ENCODE measurements around the gene SLC43A2. TPM values are rescaled to one million over a fixed set of nuclear protein-coding genes. Genes with fewer than 3 reads are reported as not detected.

SLC43A2 gene
- total RNA-seq, 2 donors from 2014 or later, result 21.1 to 21.9 TPM

- Histone ChIP-seq H3K27me3 (replicated peaks; ENCODE audit: insufficient read depth) (no peaks in the 10 kb centered on the region), H3K27ac (peak within 1 kb of the TSS; percentile 91 to 94), H3K36me3 (peaks cover 47% of the 10 kb centered on the region), H3K4me1 (ENCODE audit: control insufficient read depth in 1 of 2, low read depth in 2 of 2) (peaks cover 14 to 24% of the 10 kb centered on the region in 2 donors), H3K9me3 (no peaks in the 10 kb centered on the region), H3K4me3 (peak within 1 kb of the TSS; percentile 78)
- ATAC-seq (ENCODE audit: insufficient number of reproducible peaks, low FRiP score, low read depth) (peak; percentile 27), DNase-seq (ENCODE audit: low spot score) (no peak)
- no peak for TF ChIP-seq CTCF (IDR thresholded peaks at IDR 0.05)
Measured at GRCh38 chr17:1649844-1650501, 21.3 kb upstream of the SLC43A2 start, which contains the start of gene RILP. Gene RILP (minus strand): TSS chr17:1649866. CDS start chr17:1649804, 62 bp downstream.

GRCh38 chr17:1648963-1649843 is 20.6 kb upstream of the SLC43A2 start:
- Histone ChIP-seq H3K36me3 (peaks cover 39% of the 10 kb centered on the region), H3K4me1 (ENCODE audit: control insufficient read depth in 1 of 2, low read depth in 2 of 2) (peaks cover 14 to 26% of the 10 kb centered on the region in 2 donors), H3K9me3 (no peaks in the 10 kb centered on the region), H3K27ac (peak overlapping the region; percentile 91 to 94), H3K4me3 (peak overlapping the region; percentile 78), H3K27me3 (replicated peaks; ENCODE audit: insufficient read depth) (no peaks in the 10 kb centered on the region)
- DNase-seq (ENCODE audit: low spot score), result peak; percentile 82
- TF ChIP-seq CTCF (IDR thresholded peaks at IDR 0.05), result peak; percentile 97
- peak; percentile 67 for ATAC-seq (ENCODE audit: insufficient number of reproducible peaks, low FRiP score, low read depth)

- Histone ChIP-seq H3K4me1 (ENCODE audit: control insufficient read depth in 1 of 2, low read depth in 2 of 2) (peaks cover 14 to 34% of the 10 kb centered on the region in 2 donors), H3K4me3 (peak overlapping the region; percentile 78), H3K27me3 (replicated peaks; ENCODE audit: insufficient read depth) (no peaks in the 10 kb centered on the region), H3K9me3 (no peaks in the 10 kb centered on the region), H3K27ac (peak overlapping the region; percentile 83), H3K36me3 (peaks cover 31% of the 10 kb centered on the region)
- ATAC-seq (ENCODE audit: insufficient number of reproducible peaks, low FRiP score, low read depth) (no peak), DNase-seq (ENCODE audit: low spot score) (no peak)
- no peak for TF ChIP-seq CTCF (IDR thresholded peaks at IDR 0.05)
Measured at GRCh38 chr17:1648173-1648962, 19.7 kb upstream of the SLC43A2 start.

GRCh38 chr17:1647802-1648171 is 19.2 kb upstream of the SLC43A2 start:
- Histone ChIP-seq H3K27ac (no peak overlapping the region), H3K4me3 (peak overlapping the region; percentile 78), H3K4me1 (ENCODE audit: control insufficient read depth in 1 of 2, low read depth in 2 of 2) (peaks cover 14 to 35% of the 10 kb centered on the region in 2 donors), H3K9me3 (no peaks in the 10 kb centered on the region), H3K27me3 (replicated peaks; ENCODE audit: insufficient read depth) (no peaks in the 10 kb centered on the region), H3K36me3 (peaks cover 25% of the 10 kb centered on the region)
- TF ChIP-seq CTCF (IDR thresholded peaks at IDR 0.05), result no peak
- no peak for DNase-seq (ENCODE audit: low spot score)
- ATAC-seq (ENCODE audit: insufficient number of reproducible peaks, low FRiP score, low read depth), result no peak
